Hepatic stellate cell (primary cell): ENCODE results near the gene RHOBTB1.
"Not testable (repeated sequence)": the region's sequence is repeated elsewhere in the genome, so short reads cannot be mapped to it uniquely, and the experiment has no call there.

ENCODE experiments used
- DNase-seq: peaks from one replicate; pipeline ENCODE4 v3.0.0; 2011; ENCODE audit warnings: low spot score

Gene RHOBTB1

GRCh38 chr10:60868946-60869345 is 75.0 kb downstream of the RHOBTB1 start:
- DNase-seq: no peak

DNA sequence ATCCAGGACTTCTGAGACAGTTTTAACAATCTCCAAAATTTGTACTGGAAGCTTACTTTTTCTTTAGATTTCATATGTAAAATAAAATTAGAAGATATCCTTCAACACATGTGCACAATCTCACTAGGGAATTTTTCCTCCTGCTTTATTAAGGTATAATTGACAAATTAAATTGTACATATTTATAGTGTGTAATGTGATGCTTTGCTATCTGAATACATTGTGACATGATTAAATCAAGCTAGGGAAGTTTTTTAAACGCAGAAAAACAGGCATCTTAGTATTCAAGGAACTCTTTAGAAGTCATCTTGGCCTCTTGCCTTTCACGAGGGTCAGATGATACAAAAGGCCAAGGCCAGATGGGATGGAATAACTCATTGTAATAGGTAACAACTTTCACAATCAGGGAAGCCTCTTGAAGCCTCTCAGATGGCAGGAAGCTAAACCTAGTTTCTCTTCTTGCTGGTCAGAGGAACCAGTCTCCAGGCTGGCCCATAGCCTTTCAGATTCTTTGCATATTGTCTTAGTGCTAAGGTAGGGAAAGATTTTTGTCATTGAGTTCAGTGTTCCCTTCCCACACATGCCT is 78.7 kb downstream of the RHOBTB1 start:
- no peak for DNase-seq

- no peak for DNase-seq
Observed at GRCh38 chr10:60863796-60864195, 80.2 kb downstream of the RHOBTB1 start.

- DNase-seq: no peak
Observed at GRCh38 chr10:60862517-60862916, 81.5 kb downstream of the RHOBTB1 start.

- DNase-seq: no peak
Observed at GRCh38 chr10:60856405-60856804, 87.6 kb downstream of the RHOBTB1 start.

DNA sequence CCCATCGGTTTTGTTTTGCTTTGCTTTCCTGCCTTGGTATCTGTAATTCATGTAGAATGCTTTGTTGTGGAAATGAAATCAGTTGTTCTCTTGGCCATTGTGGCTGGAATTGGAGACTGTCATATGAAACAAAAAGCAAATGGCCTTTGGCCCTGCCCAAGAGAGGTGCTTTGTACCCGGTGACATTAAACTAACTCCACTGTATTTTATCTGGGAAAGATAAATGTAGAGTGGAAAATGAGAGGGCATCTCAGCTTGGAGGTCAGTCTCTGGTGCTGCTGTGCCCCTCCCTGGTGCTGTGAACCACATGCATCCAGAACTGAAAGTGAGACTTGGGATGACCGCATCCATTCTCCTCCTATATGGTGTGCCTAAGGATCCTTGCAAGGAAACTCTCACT is 90.3 kb downstream of the RHOBTB1 start:
- DNase-seq: no peak

DNA sequence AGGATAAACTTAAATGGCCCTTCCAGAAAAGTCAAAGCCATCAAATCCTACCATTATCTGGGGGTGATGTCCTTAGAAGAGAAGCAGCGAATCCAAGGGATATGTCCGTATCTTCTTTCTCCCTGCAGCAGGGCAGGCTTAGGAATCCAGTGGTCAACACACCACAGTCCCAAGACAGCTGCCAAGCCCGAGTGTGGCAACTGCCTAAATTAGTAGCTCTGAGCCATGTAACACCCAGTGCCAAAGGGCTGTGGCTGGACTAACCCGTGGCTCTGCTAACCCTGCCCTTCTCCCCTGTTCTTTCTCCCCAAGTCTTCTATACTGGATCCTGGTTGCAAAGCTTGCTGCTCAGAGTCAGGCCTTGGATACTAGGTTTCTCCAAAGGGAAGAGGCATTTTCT is 90.9 kb downstream of the RHOBTB1 start:
- no peak for DNase-seq

DNA sequence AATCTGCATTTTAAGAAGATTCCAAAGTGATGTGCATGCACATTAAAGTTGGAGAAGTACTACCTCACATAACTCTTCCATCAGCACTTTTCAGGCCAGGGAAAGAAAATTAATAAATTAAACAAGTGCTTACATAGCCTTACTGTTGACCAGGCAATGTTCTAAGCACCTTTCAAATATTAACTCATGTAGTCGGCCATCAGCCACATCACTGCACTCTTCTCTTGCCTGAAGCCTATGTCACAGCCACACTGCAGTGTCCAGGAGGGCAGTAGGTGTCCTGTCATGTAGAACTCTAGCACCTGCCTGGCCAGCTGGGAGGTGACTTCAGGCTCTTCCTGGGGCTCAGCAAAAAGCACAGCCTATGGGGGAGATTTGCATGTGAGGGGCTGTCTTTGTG is 94.2 kb downstream of the RHOBTB1 start:
- DNase-seq: no peak

DNA sequence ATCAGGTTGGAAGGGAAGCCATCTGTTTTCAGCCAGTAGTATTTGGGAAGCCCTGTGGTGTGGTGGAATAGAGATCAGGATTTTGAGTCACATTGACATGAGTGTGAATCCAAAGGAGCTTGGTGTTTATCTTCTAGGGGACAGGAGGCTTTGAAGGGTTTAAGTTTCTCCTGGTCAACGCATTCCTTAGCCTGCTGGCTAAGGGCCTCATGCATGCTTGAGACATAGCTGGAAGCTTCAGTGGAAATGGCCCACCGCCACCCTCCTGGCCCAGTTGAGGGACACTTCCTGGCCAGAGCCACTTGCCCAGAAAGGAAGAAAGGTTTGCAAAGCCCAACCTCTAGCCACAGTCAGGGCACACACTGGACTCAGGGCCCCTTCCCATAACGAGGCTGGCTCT is 94.8 kb downstream of the RHOBTB1 start:
- DNase-seq: no peak

GRCh38 chr10:60848680-60849079 is 95.3 kb downstream of the RHOBTB1 start:
- no peak for DNase-seq

DNA sequence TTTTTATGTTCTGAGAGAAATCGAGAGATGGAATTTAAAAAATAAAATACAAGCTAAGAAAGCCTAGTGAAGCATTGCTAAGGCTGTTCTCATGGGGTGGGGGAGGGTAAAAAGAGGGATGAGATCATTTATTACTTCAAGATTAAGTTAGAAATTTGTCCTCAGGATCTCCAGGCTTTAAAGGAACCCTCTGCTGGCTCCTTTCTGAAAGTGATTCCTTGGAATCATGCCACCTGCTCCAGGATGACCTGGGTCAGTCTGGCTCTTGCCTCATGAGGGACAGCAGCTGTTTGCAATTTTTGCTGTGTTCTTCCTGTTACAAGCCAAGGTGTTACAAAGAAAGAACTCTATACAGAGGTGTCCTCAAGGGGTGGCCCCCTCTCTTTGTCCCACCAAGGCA is 95.9 kb downstream of the RHOBTB1 start:
- DNase-seq: peak; percentile 35

- DNase-seq: peak; percentile 44
Observed at GRCh38 chr10:60846173-60846572, 97.8 kb downstream of the RHOBTB1 start.

DNA sequence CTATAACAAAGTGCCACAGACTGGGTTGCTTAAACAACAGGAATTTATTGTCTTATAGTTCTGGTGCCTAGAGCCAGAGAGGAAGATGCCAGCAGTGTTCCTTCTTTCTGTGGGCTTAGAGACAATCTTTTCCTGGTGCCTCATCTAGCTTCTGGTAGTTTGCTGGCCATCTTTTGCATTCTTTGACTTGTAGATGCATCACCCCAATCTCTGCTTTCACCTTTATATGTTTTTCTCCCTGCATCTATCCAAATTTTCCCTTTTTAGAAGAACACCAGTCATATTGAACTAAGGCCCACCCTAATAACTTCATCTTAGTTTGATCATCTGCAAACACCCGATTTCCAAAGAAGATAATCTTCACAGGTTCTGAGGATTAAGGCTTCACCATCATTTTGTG is 98.9 kb downstream of the RHOBTB1 start:
- no peak for DNase-seq

DNA sequence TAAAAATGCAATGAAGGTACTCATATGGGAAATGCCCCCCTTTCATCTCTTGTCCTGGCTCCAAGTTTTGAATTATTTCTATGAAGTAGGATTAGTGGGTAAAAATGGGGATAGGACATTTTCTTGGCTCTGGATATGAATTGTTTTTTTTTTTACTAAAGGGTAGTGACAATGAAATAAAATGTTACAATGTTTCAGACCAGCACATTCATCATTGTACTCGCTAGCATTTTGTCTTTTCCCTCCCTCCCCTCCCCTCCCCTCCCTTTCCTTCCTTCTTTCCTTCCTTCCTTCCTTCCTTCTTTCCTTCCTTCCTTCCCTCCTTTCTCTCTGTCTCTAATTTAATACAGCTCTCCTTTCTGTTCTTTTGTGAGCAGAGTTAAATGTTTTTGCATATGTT is 101.3 kb downstream of the RHOBTB1 start:
- DNase-seq: no peak

GRCh38 chr10:60841227-60841626 is 102.8 kb downstream of the RHOBTB1 start:
- DNase-seq: not testable (repeated sequence)

GRCh38 chr10:60835049-60835448 is 108.9 kb downstream of the RHOBTB1 start:
- no peak for DNase-seq

GRCh38 chr10:60834401-60834800 is 109.6 kb downstream of the RHOBTB1 start:
- no peak for DNase-seq

- DNase-seq: not testable (repeated sequence)
Observed at GRCh38 chr10:60832136-60832535, 111.8 kb downstream of the RHOBTB1 start.

GRCh38 chr10:60828489-60828852 is 115.5 kb downstream of the RHOBTB1 start:
- no peak for DNase-seq

DNA sequence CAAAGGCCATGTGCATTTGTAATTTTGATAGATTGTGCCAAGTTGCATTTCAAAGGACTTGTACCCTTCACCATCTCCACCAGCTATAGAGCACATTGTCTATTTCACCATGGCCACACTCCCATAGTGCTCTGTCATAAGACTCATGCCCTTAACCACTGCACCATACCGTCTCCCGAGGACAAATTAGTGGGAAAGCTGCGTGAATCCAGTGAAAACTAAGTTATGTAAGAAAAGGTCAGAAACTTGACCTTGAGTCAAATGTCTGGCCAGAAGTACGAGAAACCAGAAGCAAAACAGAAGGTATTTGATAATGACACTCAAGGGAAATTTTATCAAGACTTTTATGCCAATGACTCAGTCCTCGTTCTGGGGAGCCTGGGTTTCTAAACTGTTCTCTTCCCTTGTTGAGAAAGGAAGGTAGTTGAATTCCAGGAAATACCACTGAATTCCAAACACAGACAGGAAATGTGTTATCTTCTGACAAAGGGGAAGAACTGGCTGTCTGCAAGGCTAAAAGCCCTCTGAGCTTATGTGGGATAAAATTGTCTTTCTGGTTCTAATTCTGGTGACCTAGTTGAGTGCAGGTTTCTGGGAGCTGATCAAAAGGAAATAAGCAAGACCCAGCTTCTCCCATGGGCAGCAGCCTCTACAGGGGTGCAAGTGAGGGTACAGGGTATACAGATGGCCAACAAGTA is 116.0 kb downstream of the RHOBTB1 start:
- peak; percentile 54 for DNase-seq

GRCh38 chr10:60825520-60825919 is 118.5 kb downstream of the RHOBTB1 start:
- DNase-seq: no peak

DNA sequence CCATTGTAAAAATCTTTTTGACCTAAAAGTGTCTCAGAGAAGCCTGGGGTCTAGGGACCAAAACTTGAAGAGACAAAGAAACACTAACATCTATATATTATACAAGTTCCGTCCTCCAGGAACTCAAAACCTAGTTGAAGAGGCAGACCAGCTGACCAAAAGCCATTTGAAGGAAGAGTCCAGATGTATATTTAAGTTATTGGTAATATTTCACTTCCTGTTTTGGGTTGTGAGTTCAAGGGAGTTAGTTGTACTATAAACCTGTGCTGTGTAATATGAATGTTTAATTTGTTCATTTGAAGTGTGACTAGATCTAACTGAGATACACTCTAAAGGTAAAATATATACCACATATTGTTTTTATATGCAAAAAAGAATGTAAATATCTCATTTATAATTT is 120.7 kb downstream of the RHOBTB1 start:
- DNase-seq: no peak

GRCh38 chr10:60822809-60823208 is 121.2 kb downstream of the RHOBTB1 start:
- no peak for DNase-seq

DNA sequence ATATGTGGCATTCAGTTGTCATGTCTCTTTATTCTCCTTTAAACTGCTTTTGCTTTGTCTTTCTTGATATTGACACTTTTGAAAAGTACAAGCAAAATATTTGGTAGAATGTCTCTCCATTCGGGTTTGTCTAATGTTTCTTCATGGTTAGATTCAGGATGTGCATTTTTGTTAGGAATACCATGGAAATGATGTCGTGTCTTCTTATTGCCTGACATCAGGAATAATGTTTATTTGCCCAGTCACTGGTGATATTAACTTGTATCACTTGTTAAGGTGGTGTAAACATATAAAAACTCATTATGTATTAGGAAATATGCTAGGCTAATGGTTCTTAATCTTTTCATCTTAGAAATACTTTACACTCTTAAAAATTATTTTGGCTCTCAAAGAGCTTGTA is 122.3 kb downstream of the RHOBTB1 start:
- no peak for DNase-seq
